LoVo (cell line): ENCODE data around the gene NCR3LG1.
A peak's percentile ranks its signal among the peaks of the same experiment; 100 is the strongest.

Source experiments
- DNase-seq: peaks from one replicate; pipeline ENCODE4 v3.0.0-alpha.2; 2016; ENCODE audit warnings: low spot score

Gene NCR3LG1

GRCh38 chr11:17394743-17395390, 43.3 kb downstream of the NCR3LG1 start:
- DNase-seq: no peak

- DNase-seq: no peak
These were observed 44.0 kb downstream of the NCR3LG1 start for GRCh38 chr11:17395554-17395961.

GRCh38 chr11:17395978-17396377, 44.4 kb downstream of the NCR3LG1 start:
- DNase-seq: no peak

GRCh38 chr11:17396598-17397310, 45.2 kb downstream of the NCR3LG1 start:
- no peak for DNase-seq

- no peak for DNase-seq
These were observed 45.9 kb downstream of the NCR3LG1 start for GRCh38 chr11:17397311-17398002.

- DNase-seq: no peak
These were observed 47.6 kb downstream of the NCR3LG1 start for GRCh38 chr11:17399236-17399635.

GRCh38 chr11:17400048-17400775, 48.6 kb downstream of the NCR3LG1 start:
- DNase-seq: no peak

- no peak for DNase-seq
These were observed 49.7 kb downstream of the NCR3LG1 start for GRCh38 chr11:17401316-17401715.

- no peak for DNase-seq
These were observed 50.2 kb downstream of the NCR3LG1 start for GRCh38 chr11:17401841-17402240.

GRCh38 chr11:17402486-17402885, 50.9 kb downstream of the NCR3LG1 start:
- no peak for DNase-seq

GRCh38 chr11:17403980-17404759, 52.6 kb downstream of the NCR3LG1 start:
- DNase-seq: no peak

GRCh38 chr11:17405232-17406005, 53.8 kb downstream of the NCR3LG1 start:
- peak; percentile 7 for DNase-seq

GRCh38 chr11:17406082-17406817, 54.6 kb downstream of the NCR3LG1 start:
- DNase-seq: no peak

GRCh38 chr11:17406818-17407149, 55.2 kb downstream of the NCR3LG1 start:
- no peak for DNase-seq

GRCh38 chr11:17407575-17407974, 56.0 kb downstream of the NCR3LG1 start:
- DNase-seq: no peak

- DNase-seq: no peak
These were observed 56.4 kb downstream of the NCR3LG1 start for GRCh38 chr11:17408026-17408425.

GRCh38 chr11:17408641-17409040, 57.0 kb downstream of the NCR3LG1 start:
- DNase-seq: no peak

- DNase-seq: no peak
These were observed 59.2 kb downstream of the NCR3LG1 start for GRCh38 chr11:17410606-17411379.

- no peak for DNase-seq
These were observed 59.8 kb downstream of the NCR3LG1 start for GRCh38 chr11:17411418-17411817.
